ENCODE measurements around the gene PIGQ.

PIGQ gene

GRCh38 chr16:610513-611381, 41.0 kb downstream of the PIGQ start:
- DNase-seq: no peak

GRCh38 chr16:615122-615521, 45.4 kb downstream of the PIGQ start:
- DNase-seq: no peak

GRCh38 chr16:616733-617586, 47.2 kb downstream of the PIGQ start:
- no peak for DNase-seq

GRCh38 chr16:617855-618254, 48.1 kb downstream of the PIGQ start:
- no peak for DNase-seq

- no peak for DNase-seq
Measured at GRCh38 chr16:619476-620100, 49.8 kb downstream of the PIGQ start.

- DNase-seq: no peak
Measured at GRCh38 chr16:620700-621525, 51.1 kb downstream of the PIGQ start.

GRCh38 chr16:621526-622105, 51.8 kb downstream of the PIGQ start:
- DNase-seq: no peak

GRCh38 chr16:622920-623280, 53.1 kb downstream of the PIGQ start:
- DNase-seq: no peak

GRCh38 chr16:624526-625070, 54.8 kb downstream of the PIGQ start:
- no peak for DNase-seq

- no peak for DNase-seq
Measured at GRCh38 chr16:625117-625976, 55.6 kb downstream of the PIGQ start.

GRCh38 chr16:625977-626765, 56.4 kb downstream of the PIGQ start:
- no peak for DNase-seq

- DNase-seq: no peak
Measured at GRCh38 chr16:626787-627453, 57.2 kb downstream of the PIGQ start.

- DNase-seq: no peak
Measured at GRCh38 chr16:627454-628239, 57.9 kb downstream of the PIGQ start.

- no peak for DNase-seq
Measured at GRCh38 chr16:628321-629061, 58.7 kb downstream of the PIGQ start.

GRCh38 chr16:629185-629832, 59.5 kb downstream of the PIGQ start:
- no peak for DNase-seq

- DNase-seq: no peak
Measured at GRCh38 chr16:629833-630248, 60.1 kb downstream of the PIGQ start.

- no peak for DNase-seq
Measured at GRCh38 chr16:630249-630814, 60.6 kb downstream of the PIGQ start.
